WTC11 (cell line): ENCODE measurements around the gene FOXP4.

Experiments used
- CBFB ChIP-seq: sonication (generic); formaldehyde crosslinking; IDR thresholded peaks from 2 replicates; pipeline ENCODE4 v1.8.1; 2022; ENCODE audit warnings: mild to moderate bottlenecking, low read depth, missing genetic modification reagents
- CREM ChIP-seq: sonication (generic); formaldehyde crosslinking; IDR thresholded peaks from 2 replicates; pipeline ENCODE4 v1.8.1; 2022; ENCODE audit warnings: mild to moderate bottlenecking, missing genetic modification reagents, moderate library complexity
- GTF2I ChIP-seq: fragments of 250-450 bp; sonication (Bioruptor Pico); conservative IDR thresholded peaks from 2 replicates; pipeline ENCODE4 v1.4.0; 2021; ENCODE audit warnings: mild to moderate bottlenecking
- IRF2 ChIP-seq: sonication (generic); formaldehyde crosslinking; IDR thresholded peaks from 2 replicates; pipeline ENCODE4 v1.8.0; 2022; ENCODE audit warnings: low read depth, missing genetic modification reagents, borderline replicate concordance
- NR2C2 ChIP-seq: sonication (generic); formaldehyde crosslinking; IDR thresholded peaks from 2 replicates; pipeline ENCODE4 v1.8.0; 2022; ENCODE audit warnings: mild to moderate bottlenecking, missing genetic modification reagents
- SOX15 ChIP-seq: fragments of 250-450 bp; sonication (Bioruptor Pico); IDR thresholded peaks from 2 replicates; pipeline ENCODE4 v1.9.0; 2021; ENCODE audit warnings: mild to moderate bottlenecking
- SP1 ChIP-seq: sonication (generic); formaldehyde crosslinking; conservative IDR thresholded peaks from 2 replicates; pipeline ENCODE4 v1.8.1; 2022; ENCODE audit warnings: missing genetic modification reagents
- ZNF263 ChIP-seq: sonication (generic); formaldehyde crosslinking; IDR thresholded peaks from 2 replicates; pipeline ENCODE4 v1.8.1; 2022; ENCODE audit warnings: low read depth, mild to moderate bottlenecking, moderate library complexity, missing genetic modification reagents
- TF ChIP-seq, protein P1 (sequence below): sonication (generic); formaldehyde crosslinking; IDR thresholded peaks from 2 replicates; pipeline ENCODE4 v1.8.1; 2022; ENCODE audit warnings: low read depth, mild to moderate bottlenecking, moderate library complexity, missing genetic modification reagents, borderline replicate concordance
- TF ChIP-seq, protein P2 (sequence below): sonication (generic); formaldehyde crosslinking; IDR thresholded peaks from 2 replicates; pipeline ENCODE4 v1.8.0; 2022; ENCODE audit warnings: missing genetic modification reagents
- TF ChIP-seq, protein P3 (sequence below): fragments of 200-600 bp; IDR thresholded peaks from 2 replicates; pipeline ENCODE4 v1.8.0; 2022; ENCODE audit warnings: antibody characterized with exemption
- TF ChIP-seq, protein P4 (sequence below): sonication (generic); formaldehyde crosslinking; IDR thresholded peaks from 2 replicates; pipeline ENCODE4 v1.8.1; 2023; ENCODE audit warnings: mild to moderate bottlenecking, missing genetic modification reagents

DNA sequence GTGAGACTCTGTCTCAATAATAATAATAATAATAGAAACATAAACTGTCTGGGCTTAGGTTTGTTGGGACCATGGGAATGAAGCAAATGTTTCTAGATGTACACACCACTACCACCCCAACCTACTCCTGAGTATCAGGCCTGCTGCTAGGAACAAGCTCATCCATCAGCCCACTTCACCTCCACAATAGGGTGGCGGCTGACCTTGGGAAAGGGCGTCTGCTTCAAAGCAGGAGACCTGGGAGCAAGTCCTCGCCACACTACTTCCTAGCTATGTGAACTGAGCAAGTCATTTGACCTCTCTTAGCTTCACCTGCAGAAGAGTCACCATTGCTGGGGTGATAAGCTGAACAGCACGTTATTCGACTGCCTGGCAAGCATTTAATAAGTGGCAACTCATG, 3.1 kb upstream of the FOXP4 start:
- TF ChIP-seq, protein P1, sequence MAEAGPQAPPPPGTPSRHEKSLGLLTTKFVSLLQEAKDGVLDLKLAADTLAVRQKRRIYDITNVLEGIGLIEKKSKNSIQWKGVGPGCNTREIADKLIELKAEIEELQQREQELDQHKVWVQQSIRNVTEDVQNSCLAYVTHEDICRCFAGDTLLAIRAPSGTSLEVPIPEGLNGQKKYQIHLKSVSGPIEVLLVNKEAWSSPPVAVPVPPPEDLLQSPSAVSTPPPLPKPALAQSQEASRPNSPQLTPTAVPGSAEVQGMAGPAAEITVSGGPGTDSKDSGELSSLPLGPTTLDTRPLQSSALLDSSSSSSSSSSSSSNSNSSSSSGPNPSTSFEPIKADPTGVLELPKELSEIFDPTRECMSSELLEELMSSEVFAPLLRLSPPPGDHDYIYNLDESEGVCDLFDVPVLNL (CRISPR knock-in tag): no peak
- TF ChIP-seq, protein P2, sequence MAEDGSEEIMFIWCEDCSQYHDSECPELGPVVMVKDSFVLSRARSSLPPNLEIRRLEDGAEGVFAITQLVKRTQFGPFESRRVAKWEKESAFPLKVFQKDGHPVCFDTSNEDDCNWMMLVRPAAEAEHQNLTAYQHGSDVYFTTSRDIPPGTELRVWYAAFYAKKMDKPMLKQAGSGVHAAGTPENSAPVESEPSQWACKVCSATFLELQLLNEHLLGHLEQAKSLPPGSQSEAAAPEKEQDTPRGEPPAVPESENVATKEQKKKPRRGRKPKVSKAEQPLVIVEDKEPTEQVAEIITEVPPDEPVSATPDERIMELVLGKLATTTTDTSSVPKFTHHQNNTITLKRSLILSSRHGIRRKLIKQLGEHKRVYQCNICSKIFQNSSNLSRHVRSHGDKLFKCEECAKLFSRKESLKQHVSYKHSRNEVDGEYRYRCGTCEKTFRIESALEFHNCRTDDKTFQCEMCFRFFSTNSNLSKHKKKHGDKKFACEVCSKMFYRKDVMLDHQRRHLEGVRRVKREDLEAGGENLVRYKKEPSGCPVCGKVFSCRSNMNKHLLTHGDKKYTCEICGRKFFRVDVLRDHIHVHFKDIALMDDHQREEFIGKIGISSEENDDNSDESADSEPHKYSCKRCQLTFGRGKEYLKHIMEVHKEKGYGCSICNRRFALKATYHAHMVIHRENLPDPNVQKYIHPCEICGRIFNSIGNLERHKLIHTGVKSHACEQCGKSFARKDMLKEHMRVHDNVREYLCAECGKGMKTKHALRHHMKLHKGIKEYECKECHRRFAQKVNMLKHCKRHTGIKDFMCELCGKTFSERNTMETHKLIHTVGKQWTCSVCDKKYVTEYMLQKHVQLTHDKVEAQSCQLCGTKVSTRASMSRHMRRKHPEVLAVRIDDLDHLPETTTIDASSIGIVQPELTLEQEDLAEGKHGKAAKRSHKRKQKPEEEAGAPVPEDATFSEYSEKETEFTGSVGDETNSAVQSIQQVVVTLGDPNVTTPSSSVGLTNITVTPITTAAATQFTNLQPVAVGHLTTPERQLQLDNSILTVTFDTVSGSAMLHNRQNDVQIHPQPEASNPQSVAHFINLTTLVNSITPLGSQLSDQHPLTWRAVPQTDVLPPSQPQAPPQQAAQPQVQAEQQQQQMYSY (CRISPR knock-in tag): no peak
- no peak for TF ChIP-seq CBFB (CRISPR knock-in tag)
- no peak for TF ChIP-seq SP1 (CRISPR knock-in tag)
- no peak for TF ChIP-seq IRF2
- no peak for TF ChIP-seq CREM (CRISPR knock-in tag)
- TF ChIP-seq, protein P3, sequence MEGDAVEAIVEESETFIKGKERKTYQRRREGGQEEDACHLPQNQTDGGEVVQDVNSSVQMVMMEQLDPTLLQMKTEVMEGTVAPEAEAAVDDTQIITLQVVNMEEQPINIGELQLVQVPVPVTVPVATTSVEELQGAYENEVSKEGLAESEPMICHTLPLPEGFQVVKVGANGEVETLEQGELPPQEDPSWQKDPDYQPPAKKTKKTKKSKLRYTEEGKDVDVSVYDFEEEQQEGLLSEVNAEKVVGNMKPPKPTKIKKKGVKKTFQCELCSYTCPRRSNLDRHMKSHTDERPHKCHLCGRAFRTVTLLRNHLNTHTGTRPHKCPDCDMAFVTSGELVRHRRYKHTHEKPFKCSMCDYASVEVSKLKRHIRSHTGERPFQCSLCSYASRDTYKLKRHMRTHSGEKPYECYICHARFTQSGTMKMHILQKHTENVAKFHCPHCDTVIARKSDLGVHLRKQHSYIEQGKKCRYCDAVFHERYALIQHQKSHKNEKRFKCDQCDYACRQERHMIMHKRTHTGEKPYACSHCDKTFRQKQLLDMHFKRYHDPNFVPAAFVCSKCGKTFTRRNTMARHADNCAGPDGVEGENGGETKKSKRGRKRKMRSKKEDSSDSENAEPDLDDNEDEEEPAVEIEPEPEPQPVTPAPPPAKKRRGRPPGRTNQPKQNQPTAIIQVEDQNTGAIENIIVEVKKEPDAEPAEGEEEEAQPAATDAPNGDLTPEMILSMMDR: no peak
- TF ChIP-seq GTF2I (CRISPR knock-in tag): no peak
- TF ChIP-seq ZNF263 (CRISPR knock-in tag): no peak
- TF ChIP-seq, protein P4, sequence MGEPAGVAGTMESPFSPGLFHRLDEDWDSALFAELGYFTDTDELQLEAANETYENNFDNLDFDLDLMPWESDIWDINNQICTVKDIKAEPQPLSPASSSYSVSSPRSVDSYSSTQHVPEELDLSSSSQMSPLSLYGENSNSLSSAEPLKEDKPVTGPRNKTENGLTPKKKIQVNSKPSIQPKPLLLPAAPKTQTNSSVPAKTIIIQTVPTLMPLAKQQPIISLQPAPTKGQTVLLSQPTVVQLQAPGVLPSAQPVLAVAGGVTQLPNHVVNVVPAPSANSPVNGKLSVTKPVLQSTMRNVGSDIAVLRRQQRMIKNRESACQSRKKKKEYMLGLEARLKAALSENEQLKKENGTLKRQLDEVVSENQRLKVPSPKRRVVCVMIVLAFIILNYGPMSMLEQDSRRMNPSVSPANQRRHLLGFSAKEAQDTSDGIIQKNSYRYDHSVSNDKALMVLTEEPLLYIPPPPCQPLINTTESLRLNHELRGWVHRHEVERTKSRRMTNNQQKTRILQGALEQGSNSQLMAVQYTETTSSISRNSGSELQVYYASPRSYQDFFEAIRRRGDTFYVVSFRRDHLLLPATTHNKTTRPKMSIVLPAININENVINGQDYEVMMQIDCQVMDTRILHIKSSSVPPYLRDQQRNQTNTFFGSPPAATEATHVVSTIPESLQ (CRISPR knock-in tag): no peak
- no peak for TF ChIP-seq NR2C2 (CRISPR knock-in tag)
- TF ChIP-seq SOX15 (CRISPR knock-in tag): no peak
